Esophagus squamous epithelium (tissue), 4 donors: ENCODE data around the gene TMEM53.

ENCODE experiments used
- CTCF ChIP-seq, 6 experiments: fragments of 450-650 bp in 4 of 6; fragments of 200-600 bp in 2 of 6; sonication (generic) in 2 of 6; IDR thresholded peaks; one replicate each; pipeline ENCODE4 v1.5.1; 2016 to 2019; ENCODE audit warnings: antibody characterized with exemption in 6 of 6, mild to moderate bottlenecking in 4 of 6, moderate library complexity in 4 of 6
- POLR2A ChIP-seq, 4 donors: fragments of 450-650 bp; IDR thresholded peaks; one replicate each; pipeline ENCODE4 v1.6.1; 2017; ENCODE audit warnings: antibody characterized with exemption in 4 of 4, mild to moderate bottlenecking in 4 of 4, moderate library complexity in 3 of 4

GRCh38 chr1:44685218-44685617 lies 10.9 kb upstream of the TMEM53 start:
- TF ChIP-seq CTCF (IDR thresholded peaks at IDR 0.05) (no peak), POLR2A (IDR thresholded peaks at IDR 0.05) (no peak)
